Spleen (tissue), 11 donors: Measurements from ENCODE around the gene EML5. TPM values are rescaled to one million over a fixed set of nuclear protein-coding genes. Genes with fewer than 3 reads are reported as not detected.

Experiments used
- DNase-seq: peaks from one replicate; pipeline ENCODE4 v3.0.0-alpha.2; 2020
- H3K27ac ChIP-seq, 8 donors: fragments of 200-600 bp; sonication (generic) in 7 of 8; 1 replicate in 4 of 8; 2 replicates in 4 of 8; pipeline versions ENCODE4 v1.5.0 to v1.8.0; 2016 to 2021; ENCODE audit warnings: inconsistent platforms in 4 of 8, mild to moderate bottlenecking in 4 of 8, moderate library complexity in 1 of 8
- H3K27me3 ChIP-seq, 7 donors: fragments of 200-600 bp; sonication (generic) in 6 of 7; replicated peaks in 1 of 7; 1 replicate in 4 of 7; 2 replicates in 3 of 7; pipeline versions ENCODE4 v1.5.0 to v1.8.0; 2016 to 2021; ENCODE audit warnings: inconsistent platforms in 3 of 7, mild to moderate bottlenecking in 1 of 7
- H3K36me3 ChIP-seq, 6 donors: fragments of 200-600 bp; sonication (generic) in 5 of 6; 1 replicate in 4 of 6; 2 replicates in 2 of 6; pipeline versions ENCODE4 v1.5.0 to v1.8.0; 2016 to 2021; ENCODE audit warnings: inconsistent platforms in 2 of 6
- H3K4me1 ChIP-seq, 6 donors: fragments of 200-600 bp; sonication (generic) in 5 of 6; 1 replicate in 3 of 6; 2 replicates in 3 of 6; pipeline versions ENCODE4 v1.5.0 to v1.8.0; 2016 to 2021; ENCODE audit warnings: inconsistent platforms in 3 of 6
- H3K4me3 ChIP-seq, 8 donors: fragments of 200-600 bp; sonication (generic) in 7 of 8; 1 replicate in 4 of 8; 2 replicates in 4 of 8; pipeline versions ENCODE4 v1.5.0 to v1.8.0; 2016 to 2021; ENCODE audit warnings: inconsistent platforms in 4 of 8, mild to moderate bottlenecking in 4 of 8, moderate library complexity in 2 of 8
- H3K9me3 ChIP-seq, 8 donors: fragments of 200-600 bp; sonication (generic) in 7 of 8; 1 replicate in 4 of 8; 2 replicates in 4 of 8; pipeline versions ENCODE4 v1.5.0 to v1.8.0; 2016 to 2021; ENCODE audit warnings: inconsistent platforms in 4 of 8
- CTCF ChIP-seq, 11 experiments: fragments of 200-600 bp in 7 of 11; fragments of 450-650 bp in 4 of 11; sonication (generic) in 4 of 11; IDR thresholded peaks in 8 of 11; conservative IDR thresholded peaks in 3 of 11; 1 replicate in 7 of 11; 2 replicates in 4 of 11; pipeline versions ENCODE4 v1.4.0 to v1.8.0; 2016 to 2021; ENCODE audit warnings: antibody characterized with exemption in 11 of 11, inconsistent platforms in 4 of 11, mild to moderate bottlenecking in 1 of 11
- POLR2A ChIP-seq, 3 donors: fragments of 450-650 bp; IDR thresholded peaks; one replicate each; pipeline ENCODE4 v1.5.1; 2017; ENCODE audit warnings: antibody characterized with exemption in 3 of 3, mild to moderate bottlenecking in 1 of 3
- POLR2AphosphoS5 ChIP-seq, 3 donors: sonication (generic); formaldehyde crosslinking; IDR thresholded peaks; one replicate each; pipeline ENCODE4 v1.5.1; 2017; ENCODE audit warnings: antibody characterized with exemption in 3 of 3
- WGBS, 5 donors: extraction: QIAGEN DNeasy Blood & Tissue Kit in 3 of 5; methylation state at CpG; one replicate each; pipeline versions ENCODE4 v1.1.5 to v1.1.7; 2013 to 2018; 5-methylcytosine and 5-hydroxymethylcytosine counted together
- intact Hi-C: fragments of 100-400 bp; cut with DNase I; formaldehyde crosslinking; loops from one replicate; pipeline ENCODE4 v1.15.0; 2023; ENCODE audit warnings: low total_unique reads
- polyA plus RNA-seq, 3 donors: library from polyadenylated mRNA; stranded (reverse); fragments of 200-250 nt; gene quantifications; one replicate each; pipeline ENCODE4 v1.2.1, GENCODE V29; 2013
- total RNA-seq, 7 donors: library from RNA; depleted of rRNA in 3 of 7; stranded (reverse); fragments of >200 nt in 3 of 7; fragmentation: NEBNext Ultra II Directional in 4 of 7; extraction: Animal tissue kit (Norgen Biotek cat#: 25700) in 4 of 7; gene quantifications; one replicate each; pipeline versions ENCODE4 v1.1.0 to v1.2.1, GENCODE V29; 2016 to 2021
- donor health status: healthy with polysubstance abuse.
- donor health status: DM: no; HTN: no; CAD: no; lungs with moderate emphysema.
- donor health status: DM: no; HTN: no; CAD: no.
- donor health status: Bipolar disorder and iron deficiency.
- donor health status: healthy.
- donor health status: DM: no; HTN: no; CAD: no.
- donor health status: DM: yes; HTN: yes; CAD: no.

The EML5 gene
- total and polyA plus RNA-seq, 10 donors = 0.21 to 3.8 (median 2.5) TPM

GRCh38 chr14:88750945-88751344 is 41.8 kb downstream of the EML5 start:
- Histone ChIP-seq H3K27ac (no peak overlapping the region), H3K4me1 (no peaks in the 10 kb centered on the region), H3K9me3 (no peaks in the 10 kb centered on the region), H3K4me3 (no peak overlapping the region), H3K27me3 (no peaks in the 10 kb centered on the region), H3K36me3 (no peaks in the 10 kb centered on the region)
- TF ChIP-seq CTCF (IDR thresholded peaks at IDR 0.05 in 8 of 11, conservative IDR thresholded peaks at IDR 0.05 in 3 of 11) (no peak), POLR2AphosphoS5 (IDR thresholded peaks at IDR 0.05) (no peak)
- intact Hi-C loops = no loop called here
- WGBS, 5 donors = 91 to 100% (median 96%) methylated on average over 1 of the region's 1 CpG
- DNase-seq = no peak

- H3K27ac ChIP-seq = no peak overlapping the region
- H3K36me3 ChIP-seq = no peaks in the 10 kb centered on the region
- no peak overlapping the region for H3K4me3 ChIP-seq
- WGBS, 5 donors = 81 to 94% (median 83%) methylated on average over 1 of the region's 1 CpG
- DNase-seq = no peak
- intact Hi-C loops = no loop called here
- TF ChIP-seq POLR2A (IDR thresholded peaks at IDR 0.05) (no peak), POLR2AphosphoS5 (IDR thresholded peaks at IDR 0.05) (no peak), CTCF (IDR thresholded peaks at IDR 0.05 in 8 of 11, conservative IDR thresholded peaks at IDR 0.05 in 3 of 11) (no peak)
- H3K4me1 ChIP-seq = no peaks in the 10 kb centered on the region
- no peaks in the 10 kb centered on the region for H3K9me3 ChIP-seq
- no peaks in the 10 kb centered on the region for H3K27me3 ChIP-seq
Observed at GRCh38 chr14:88750413-88750812, 42.3 kb downstream of the EML5 start.

GRCh38 chr14:88749139-88749538 is 43.6 kb downstream of the EML5 start:
- TF ChIP-seq POLR2A (IDR thresholded peaks at IDR 0.05) = no peak
- no peak for TF ChIP-seq CTCF (IDR thresholded peaks at IDR 0.05 in 8 of 11, conservative IDR thresholded peaks at IDR 0.05 in 3 of 11)
- TF ChIP-seq POLR2AphosphoS5 (IDR thresholded peaks at IDR 0.05) = no peak
- Histone ChIP-seq H3K27me3 (no peaks in the 10 kb centered on the region), H3K4me3 (no peak overlapping the region), H3K27ac (no peak overlapping the region), H3K9me3 (no peaks in the 10 kb centered on the region), H3K4me1 (no peaks in the 10 kb centered on the region), H3K36me3 (no peaks in the 10 kb centered on the region)
- WGBS, 5 donors = 78 to 96% (median 91%) methylated on average over 1 of the region's 1 CpG
- intact Hi-C loops = no loop called here
- DNase-seq = no peak

- no peak for DNase-seq
- Histone ChIP-seq H3K4me1 (no peaks in the 10 kb centered on the region), H3K9me3 (no peaks in the 10 kb centered on the region), H3K27ac (no peak overlapping the region), H3K27me3 (no peaks in the 10 kb centered on the region), H3K36me3 (no peaks in the 10 kb centered on the region), H3K4me3 (no peak overlapping the region)
- intact Hi-C loops = no loop called here
- 77 to 86% (median 80%) methylated on average over 1 of the region's 1 CpG for WGBS, 5 donors
- TF ChIP-seq POLR2AphosphoS5 (IDR thresholded peaks at IDR 0.05) (no peak), POLR2A (IDR thresholded peaks at IDR 0.05) (no peak)
Observed at GRCh38 chr14:88748288-88748687, 44.5 kb downstream of the EML5 start.

- intact Hi-C loops = no loop called here
- no peak for DNase-seq
- Histone ChIP-seq H3K27ac (no peak overlapping the region), H3K9me3 (no peaks in the 10 kb centered on the region), H3K4me1 (no peaks in the 10 kb centered on the region), H3K36me3 (no peaks in the 10 kb centered on the region), H3K27me3 (no peaks in the 10 kb centered on the region), H3K4me3 (no peak overlapping the region)
- TF ChIP-seq POLR2A (IDR thresholded peaks at IDR 0.05) (no peak), CTCF (IDR thresholded peaks at IDR 0.05 in 8 of 11, conservative IDR thresholded peaks at IDR 0.05 in 3 of 11) (no peak), POLR2AphosphoS5 (IDR thresholded peaks at IDR 0.05) (no peak)
- WGBS, 5 donors = 80 to 94% (median 87%) methylated on average over 1 of the region's 1 CpG
Observed at GRCh38 chr14:88746052-88746451, 46.7 kb downstream of the EML5 start.
